Measurements from ENCODE around the gene C19orf67.
"Not testable (repeated sequence)": the region's sequence is repeated elsewhere in the genome, so short reads cannot be mapped to it uniquely, and the experiment has no call there.

The C19orf67 gene

DNA sequence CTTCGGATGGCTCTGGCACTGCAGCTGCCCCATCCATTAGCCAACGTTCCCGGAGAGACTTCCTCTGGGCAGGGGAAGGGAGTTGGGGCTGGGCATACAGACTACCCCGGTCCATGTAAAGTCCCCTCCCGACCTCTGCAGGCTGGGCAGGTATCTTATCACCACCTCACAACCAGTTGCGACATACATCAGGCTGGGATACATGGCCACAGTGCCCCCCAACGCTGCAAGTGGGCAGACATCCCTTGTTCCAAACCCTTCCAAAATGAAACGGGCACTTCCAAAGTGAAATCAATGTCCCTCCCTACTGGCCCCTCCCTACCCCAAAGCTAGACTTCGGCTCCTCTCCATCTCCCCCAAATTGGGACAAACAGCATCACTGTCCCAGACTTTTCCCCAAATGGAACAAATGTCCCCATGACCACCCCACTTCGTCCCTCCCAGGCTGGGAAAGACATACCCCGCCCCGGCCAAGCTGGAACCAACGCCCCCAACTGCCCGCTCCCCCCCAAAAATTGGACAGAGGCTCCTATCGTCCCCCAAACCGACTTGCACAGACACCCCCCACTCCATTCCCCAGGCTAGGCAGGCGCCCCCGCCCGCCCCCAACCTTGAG, 28.7 kb downstream of the C19orf67 start:
- no peak for DNase-seq (ENCODE audit: low read depth, low spot score)

DNA sequence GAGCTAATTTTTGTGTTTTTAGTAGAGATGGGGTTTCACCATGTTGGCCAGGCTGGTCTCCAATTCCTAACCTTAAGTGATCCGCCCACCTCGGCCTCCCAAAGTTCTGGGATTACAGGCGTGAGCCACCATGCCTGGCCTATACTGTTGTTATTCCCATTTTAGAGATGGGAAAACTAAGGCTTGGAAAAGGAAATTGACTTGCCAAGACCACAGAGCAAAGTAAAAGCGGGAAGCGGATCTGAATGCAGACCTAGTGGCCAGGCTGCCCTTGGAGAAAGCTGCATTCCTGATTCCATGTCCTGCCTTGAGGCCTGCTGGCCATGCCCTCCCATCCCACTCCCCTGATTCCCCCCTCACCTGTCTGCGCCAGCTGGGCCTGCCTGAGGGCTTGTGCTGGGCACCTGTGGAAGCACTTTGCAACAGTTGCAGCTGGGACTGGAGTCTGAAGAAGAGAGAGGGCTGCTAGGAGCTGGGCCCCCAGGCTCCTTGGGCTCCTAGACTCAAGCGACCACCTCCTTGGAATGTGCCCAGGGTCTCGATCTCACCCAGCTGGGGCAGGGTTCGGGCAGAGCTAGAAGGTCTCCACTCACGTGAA, 29.4 kb downstream of the C19orf67 start:
- DNase-seq (ENCODE audit: low read depth, low spot score) = no peak

GRCh38 chr19:14055396-14055795, 30.2 kb downstream of the C19orf67 start:
- no peak for DNase-seq (ENCODE audit: low read depth, low spot score)

DNA sequence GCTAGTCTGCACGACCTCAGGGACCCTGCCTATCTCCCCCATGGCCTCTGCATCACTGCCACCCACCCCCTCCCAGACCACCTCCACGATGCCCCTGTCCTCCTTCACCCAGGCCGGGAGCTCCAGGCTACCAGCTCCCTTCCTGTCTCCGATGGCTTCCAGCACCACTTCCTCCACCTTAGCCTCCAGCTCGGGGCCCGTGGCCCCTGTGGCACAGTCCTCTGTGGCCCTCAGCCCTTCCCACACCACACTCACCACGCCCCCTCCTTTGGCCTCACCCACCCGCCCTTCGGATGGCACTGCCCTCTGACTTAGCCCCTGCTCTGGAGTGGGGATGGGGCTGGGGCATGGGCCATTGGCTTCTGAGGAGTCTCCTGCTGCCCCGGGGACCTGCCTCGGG, 30.9 kb downstream of the C19orf67 start:
- no peak for DNase-seq (ENCODE audit: low read depth, low spot score)

GRCh38 chr19:14054099-14054498, 31.5 kb downstream of the C19orf67 start:
- no peak for DNase-seq (ENCODE audit: low read depth, low spot score)

DNA sequence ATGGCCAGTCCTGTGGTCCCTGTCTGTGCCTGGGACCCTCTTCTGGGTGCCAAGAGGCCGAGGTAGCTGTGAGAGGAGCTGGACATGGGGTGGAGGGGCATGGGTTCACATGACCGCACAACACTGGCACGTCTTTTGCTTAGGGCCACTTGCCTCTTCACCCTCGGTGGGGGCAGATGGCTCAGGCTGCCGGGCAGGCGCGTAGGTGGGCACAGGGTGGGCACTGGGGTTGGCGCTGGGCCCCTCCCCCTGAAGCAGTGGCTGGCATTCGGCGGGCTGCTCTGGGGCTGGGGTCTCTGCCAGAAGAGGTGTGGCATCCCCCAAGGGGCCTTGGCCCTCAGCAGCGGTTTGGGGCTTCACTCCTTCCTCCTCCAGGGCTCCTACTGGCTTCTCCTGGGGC, 32.1 kb downstream of the C19orf67 start:
- no peak for DNase-seq (ENCODE audit: low read depth, low spot score)

DNA sequence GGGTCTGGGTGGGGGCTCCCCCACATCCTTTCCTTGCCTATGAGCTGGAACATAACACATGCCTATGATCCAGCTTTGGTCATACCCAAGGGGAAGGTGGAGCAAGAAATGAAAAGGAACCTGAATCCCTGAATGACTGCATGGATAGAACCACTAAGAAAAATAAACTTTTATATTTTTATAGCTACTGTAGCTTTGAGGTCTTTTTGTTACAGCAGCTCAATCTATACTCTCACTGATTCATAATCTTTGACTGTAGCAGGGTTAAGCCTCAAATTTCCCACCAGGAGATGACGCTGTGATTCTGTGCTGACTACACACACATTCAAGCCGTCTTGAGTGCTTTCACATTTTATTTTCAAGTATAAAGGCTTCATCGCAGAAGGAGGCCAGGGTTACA, 32.6 kb downstream of the C19orf67 start:
- DNase-seq (ENCODE audit: low read depth, low spot score) = no peak

- no peak for DNase-seq (ENCODE audit: low read depth, low spot score)
Observed at GRCh38 chr19:14052470-14052869, 33.1 kb downstream of the C19orf67 start.

DNA sequence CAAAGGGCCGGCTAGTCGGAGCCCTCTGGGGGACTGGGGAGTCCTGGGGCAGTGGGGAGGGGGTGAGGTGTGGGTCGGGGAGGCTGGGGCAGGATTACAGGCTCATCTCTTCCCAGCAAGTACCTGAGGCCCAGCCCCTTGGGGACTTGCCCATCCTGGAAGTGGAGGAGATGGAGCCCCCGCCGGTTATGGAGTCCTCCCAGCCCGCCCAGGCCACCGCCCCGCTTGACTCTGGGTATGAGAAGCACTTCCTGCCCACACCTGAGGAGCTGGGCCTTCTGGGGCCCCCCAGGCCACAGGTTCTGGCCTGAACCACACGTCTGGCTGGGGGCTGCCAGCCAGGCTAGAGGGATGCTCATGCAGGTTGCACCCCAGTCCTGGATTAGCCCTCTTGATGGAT, 33.6 kb downstream of the C19orf67 start:
- no peak for DNase-seq (ENCODE audit: low read depth, low spot score)

DNA sequence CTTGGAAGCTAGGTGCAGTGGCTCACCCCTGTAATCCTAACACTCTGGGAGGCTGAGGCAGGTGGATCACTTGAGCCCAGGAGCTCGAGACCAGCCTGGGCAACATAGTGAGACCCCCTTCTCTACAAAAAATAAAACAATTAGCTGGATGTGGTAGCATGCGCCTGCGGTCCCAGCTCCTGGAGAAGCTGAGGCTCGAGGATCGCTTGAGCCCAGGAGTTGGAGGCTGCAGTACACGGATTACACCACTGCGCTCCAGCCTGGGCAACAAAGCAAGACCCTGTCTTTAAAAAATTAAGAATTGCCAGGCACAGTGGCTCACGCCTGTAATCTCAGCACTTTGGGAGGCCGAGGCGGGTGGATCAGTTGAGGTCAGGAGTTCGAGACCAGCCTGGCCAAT, 34.6 kb downstream of the C19orf67 start:
- DNase-seq (ENCODE audit: low read depth, low spot score) = not testable (repeated sequence)

DNA sequence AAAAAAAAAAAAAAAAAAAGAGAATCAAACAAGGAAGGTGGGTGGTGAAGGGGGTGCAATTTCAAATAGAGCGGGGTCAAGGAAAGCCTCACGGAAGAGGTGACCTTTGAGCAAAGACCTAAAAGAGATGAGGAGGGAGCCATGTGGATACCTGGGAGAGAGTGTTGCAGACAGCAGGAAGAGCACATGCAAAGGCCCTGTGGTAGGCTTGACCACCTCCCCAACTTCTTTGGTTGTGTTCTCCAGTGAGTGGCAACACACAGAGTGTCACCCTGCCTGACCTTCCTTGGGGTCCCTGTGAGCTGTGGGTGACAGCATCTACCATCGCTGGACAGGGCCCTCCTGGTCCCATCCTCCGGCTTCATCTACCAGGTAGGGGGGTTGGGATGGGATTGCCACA, 35.1 kb downstream of the C19orf67 start:
- DNase-seq (ENCODE audit: low read depth, low spot score) = no peak

DNA sequence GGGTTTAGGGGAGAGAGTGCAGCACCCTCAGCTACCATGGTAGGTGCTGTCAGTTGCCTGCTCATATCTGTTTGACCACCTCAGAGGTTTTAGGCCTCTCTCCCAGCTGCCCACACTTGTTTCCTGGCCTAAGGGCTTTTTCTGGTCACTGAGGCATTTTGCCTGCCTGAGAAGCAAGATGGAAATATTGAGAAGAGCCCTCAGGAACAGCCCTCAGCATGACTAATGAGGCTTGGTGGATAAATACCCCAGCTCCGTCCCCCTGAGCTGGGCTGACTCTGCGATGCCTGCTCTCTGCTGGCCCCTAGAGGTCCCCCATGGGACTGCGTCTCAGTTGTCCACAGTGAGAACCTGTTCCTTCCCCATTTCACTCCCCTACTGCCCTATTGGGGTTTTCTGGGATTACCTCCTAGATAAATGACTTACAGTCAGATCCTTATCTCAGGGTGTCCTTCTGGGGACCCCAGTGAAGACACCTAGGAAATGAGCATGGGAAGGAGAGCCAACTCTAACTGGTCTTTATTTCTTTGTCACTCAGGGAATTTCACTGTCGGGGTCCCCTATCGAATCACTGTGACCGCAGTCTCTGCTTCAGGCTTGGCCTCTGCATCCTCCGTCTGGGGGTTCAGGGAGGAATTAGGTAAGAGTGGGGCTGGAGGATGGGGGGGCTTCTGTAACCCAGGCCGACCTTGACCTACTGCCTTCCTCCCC, 37.0 kb downstream of the C19orf67 start:
- DNase-seq (ENCODE audit: low read depth, low spot score) = no peak

GRCh38 chr19:14047866-14048265, 37.7 kb downstream of the C19orf67 start:
- not testable (repeated sequence) for DNase-seq (ENCODE audit: low read depth, low spot score)

DNA sequence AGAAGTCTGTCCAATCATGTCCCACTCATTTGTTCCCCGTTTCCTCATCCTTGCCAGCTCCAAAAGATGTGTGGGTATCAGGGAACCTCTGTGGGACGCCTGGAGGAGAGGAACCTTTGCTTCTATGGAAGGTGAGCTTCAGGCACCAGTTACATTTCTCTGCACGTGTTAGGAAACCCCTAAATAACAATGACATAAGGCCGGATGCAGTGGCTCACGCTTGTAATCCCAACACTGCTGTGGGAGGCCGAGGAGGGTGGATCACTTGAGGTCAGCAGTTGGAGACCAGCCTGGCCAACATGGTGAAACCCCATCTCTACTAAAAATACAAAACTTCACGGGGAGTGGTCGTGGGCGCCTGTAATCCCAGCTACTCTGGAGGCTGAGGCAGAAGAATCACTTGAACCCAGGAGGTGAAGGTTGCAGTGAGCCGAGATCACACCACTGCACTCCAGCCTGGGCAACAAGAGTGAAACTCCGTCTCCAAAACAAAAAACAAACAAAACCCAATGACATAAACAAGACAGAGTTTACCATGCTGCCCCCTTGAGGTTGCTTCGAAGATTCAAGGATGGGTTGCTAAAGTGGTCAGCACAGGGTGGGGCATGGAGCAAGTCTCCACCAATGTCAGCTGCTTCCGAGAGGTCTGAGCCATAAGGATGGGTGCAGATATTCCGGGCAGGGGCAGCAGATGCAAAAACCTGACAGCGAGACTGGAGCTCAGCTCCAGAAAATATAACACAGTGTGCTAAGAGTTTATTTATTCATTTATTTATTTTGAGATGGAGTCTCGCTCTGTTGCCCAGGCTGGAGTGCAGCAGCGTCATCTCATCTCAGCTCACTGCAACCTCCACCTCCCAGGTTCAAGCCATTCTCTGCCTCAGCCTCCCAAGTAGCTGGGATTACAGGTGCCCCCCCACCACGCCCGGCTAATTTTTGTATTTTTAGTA, 42.6 kb downstream of the C19orf67 start:
- peak; percentile 67 for DNase-seq (ENCODE audit: low read depth, low spot score)

- no peak for DNase-seq (ENCODE audit: low read depth, low spot score)
Observed at GRCh38 chr19:14039181-14039580, 46.4 kb downstream of the C19orf67 start.

GRCh38 chr19:14035706-14036105, 49.9 kb downstream of the C19orf67 start:
- DNase-seq (ENCODE audit: low read depth, low spot score) = no peak

- not testable (repeated sequence) for DNase-seq (ENCODE audit: low read depth, low spot score)
Observed at GRCh38 chr19:14035159-14035558, 50.4 kb downstream of the C19orf67 start.

DNA sequence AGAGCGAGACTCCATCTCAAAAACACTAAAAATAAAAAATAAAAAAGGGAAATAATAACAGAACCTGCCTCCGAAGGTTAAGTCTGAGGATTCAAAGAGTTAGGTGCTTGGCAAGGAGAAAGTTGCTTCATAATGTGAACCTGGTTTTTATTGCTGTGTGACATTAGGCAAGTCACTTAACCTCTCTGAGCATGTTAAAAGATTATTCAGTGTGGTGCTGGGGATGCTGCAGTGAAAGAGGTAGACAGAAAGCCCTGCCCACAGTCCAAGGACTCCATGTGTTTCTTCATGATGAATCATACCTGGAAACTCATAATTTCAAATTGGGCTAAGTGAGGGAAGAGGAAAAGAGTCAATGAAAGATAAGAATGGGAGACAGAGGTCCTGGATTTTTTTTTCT, 51.6 kb downstream of the C19orf67 start:
- DNase-seq (ENCODE audit: low read depth, low spot score) = no peak

GRCh38 chr19:14031719-14032480, 53.7 kb downstream of the C19orf67 start, which contains the start of gene IL27RA:
Gene IL27RA (plus strand): TSS chr19:14031762. CDS start chr19:14031873, 111 bp downstream.
- no peak for DNase-seq (ENCODE audit: low read depth, low spot score)

All from iPS DF 19.7 (cell line).